ENCODE measurements around the gene SNUPN. TPM values are rescaled to one million over a fixed set of nuclear protein-coding genes. Genes with fewer than 3 reads are reported as not detected.

The SNUPN gene
- total and polyA plus RNA-seq, 10 of the 15 experiments (the other 5 are each of a cell fraction or from before 2014, with no cell fraction given) = 19.0 to 50.3 (median 32.5) TPM

- no peak overlapping the region for H2AFZ ChIP-seq (ENCODE audit: control insufficient read depth, low read depth, low read length)
- RAD21 ChIA-PET (ENCODE audit: unreplicated experiment) = interaction anchor here (1.4 kb wide), 1 partner anchor 168 kb away, joined by 3 read pairs; the partner anchor contains the start of gene SIN3A
- H3K9ac ChIP-seq (ENCODE audit: control insufficient read depth, insufficient read depth, low read length) = no peak overlapping the region
- POLR2A ChIA-PET = no interaction called here
- TF ChIP-seq LARP7 (IDR thresholded peaks at IDR 0.05) (no peak), HDAC6 (IDR thresholded peaks at IDR 0.05; ENCODE audit: unreplicated experiment) (no peak), FOXM1 (IDR thresholded peaks at IDR 0.05; ENCODE audit: low read depth, low read length) (no peak), SREBF1 (IDR thresholded peaks at IDR 0.05; ENCODE audit: low read length) (no peak), WRNIP1 (IDR thresholded peaks at IDR 0.05; ENCODE audit: borderline replicate concordance, low read depth, low read length) (no peak)
- no peaks in the 10 kb centered on the region for H4K20me1 ChIP-seq (ENCODE audit: control insufficient read depth, insufficient read depth)
- H3K4me2 ChIP-seq (ENCODE audit: control insufficient read depth, insufficient read depth) = no peak overlapping the region
- SMC1A ChIA-PET (ENCODE audit: uncharacterized antibody, unreplicated experiment) = interaction anchor here (0.7 to 1.8 kb wide), 4 partner anchors 13 to 230 kb away, joined by 3 to 5 read pairs (median 3); partner anchors contain the start of gene IMP3
- BruUV-seq (replicated peaks) = no TSS peak
- H3K79me2 ChIP-seq (ENCODE audit: control insufficient read depth, insufficient read depth, low read length) = peaks cover 6% of the 10 kb centered on the region
- H3K36me3 ChIP-seq (ENCODE audit: control insufficient read depth in 2 of 2, insufficient read depth in 2 of 2, low read length in 1 of 2) = peaks cover 6 to 16% of the 10 kb centered on the region in 2 experiments; a peak in 3 of 4 replicates
- 66% methylated on average over 4 of the region's 4 CpGs for WGBS (ENCODE audit: insufficient coverage, insufficient replicate concordance, low lambda C conversion rate, missing lambda C conversion rate)
- H3K27me3 ChIP-seq (replicated peaks in 1 of 2; ENCODE audit: control insufficient read depth in 2 of 2, insufficient read depth in 2 of 2, low read length in 1 of 2) = no peaks in the 10 kb centered on the region
- H3K9me3 ChIP-seq (replicated peaks; ENCODE audit: control insufficient read depth, insufficient read depth, low read length) = no peaks in the 10 kb centered on the region
- in situ Hi-C loops (cut with MboI) = loop anchor here (5.0 kb wide), 1 partner anchor 163 kb away; no protein-coding TSS in a partner anchor
- intact Hi-C loops (cut with micrococcal nuclease; ENCODE audit: unreplicated experiment) = no loop called here
- DNase-seq (ENCODE audit: low read depth, low spot score) (no peak), ATAC-seq (no peak), FAIRE-seq (no peak)
- no peak overlapping the region for H3K4me3 ChIP-seq
- H3K4me1 ChIP-seq (ENCODE audit: control insufficient read depth, insufficient read depth, low read length) = no peaks in the 10 kb centered on the region
- CTCF ChIA-PET = interaction anchor here (0.7 to 2.4 kb wide), 4 partner anchors 18 to 253 kb away, joined by 3 to 11 read pairs (median 5); partner anchors contain the start of gene SNX33
- H3K27ac ChIP-seq (ENCODE audit: control insufficient read depth, insufficient read depth) = no peak overlapping the region
Measured at GRCh38 chr15:75620058-75620820, 5.3 kb downstream of the SNUPN start.

DNA sequence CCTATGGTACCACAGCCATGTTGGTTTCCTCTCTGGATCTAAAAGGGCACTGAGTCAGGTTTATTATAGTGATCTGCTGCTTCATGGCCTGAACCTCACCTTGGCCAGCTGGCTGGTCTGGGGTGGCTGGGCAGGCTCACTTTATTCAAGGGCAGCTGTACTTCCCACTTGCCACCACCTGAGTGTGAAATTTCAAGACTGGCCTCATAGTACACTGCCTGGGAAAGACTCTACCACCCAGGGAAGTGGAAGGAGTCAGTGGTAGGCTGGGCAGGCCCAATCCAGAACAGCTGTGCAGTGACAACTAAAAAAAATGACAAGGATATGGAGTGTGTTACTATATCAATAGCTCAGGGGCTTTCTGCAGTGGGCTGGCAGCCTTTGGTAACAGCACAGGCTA, 8.8 kb downstream of the SNUPN start:
- no peaks in the 10 kb centered on the region for H4K20me1 ChIP-seq (ENCODE audit: control insufficient read depth, insufficient read depth)
- intact Hi-C loops (cut with micrococcal nuclease; ENCODE audit: unreplicated experiment) (no loop called here), in situ Hi-C loops (cut with MboI) (no loop called here)
- no peak for TF ChIP-seq BRCA1 (IDR thresholded peaks at IDR 0.05; ENCODE audit: low read depth, low read length)
- no peak for TF ChIP-seq ATF7 (IDR thresholded peaks at IDR 0.05; ENCODE audit: low read depth)
- TF ChIP-seq, protein P1, sequence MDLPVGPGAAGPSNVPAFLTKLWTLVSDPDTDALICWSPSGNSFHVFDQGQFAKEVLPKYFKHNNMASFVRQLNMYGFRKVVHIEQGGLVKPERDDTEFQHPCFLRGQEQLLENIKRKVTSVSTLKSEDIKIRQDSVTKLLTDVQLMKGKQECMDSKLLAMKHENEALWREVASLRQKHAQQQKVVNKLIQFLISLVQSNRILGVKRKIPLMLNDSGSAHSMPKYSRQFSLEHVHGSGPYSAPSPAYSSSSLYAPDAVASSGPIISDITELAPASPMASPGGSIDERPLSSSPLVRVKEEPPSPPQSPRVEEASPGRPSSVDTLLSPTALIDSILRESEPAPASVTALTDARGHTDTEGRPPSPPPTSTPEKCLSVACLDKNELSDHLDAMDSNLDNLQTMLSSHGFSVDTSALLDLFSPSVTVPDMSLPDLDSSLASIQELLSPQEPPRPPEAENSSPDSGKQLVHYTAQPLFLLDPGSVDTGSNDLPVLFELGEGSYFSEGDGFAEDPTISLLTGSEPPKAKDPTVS (IDR thresholded peaks at IDR 0.05; ENCODE audit: low read depth, low read length) = no peak
- no peak overlapping the region for H2AFZ ChIP-seq (ENCODE audit: control insufficient read depth, low read depth, low read length)
- ChIA-PET SMC1A (ENCODE audit: uncharacterized antibody, unreplicated experiment) (no interaction called here), POLR2A (interaction anchor here (0.9 kb wide), 1 partner anchor 17 kb away, joined by 3 read pairs; no protein-coding TSS in a partner anchor), CTCF (no interaction called here), RAD21 (ENCODE audit: unreplicated experiment) (no interaction called here)
- no peaks in the 10 kb centered on the region for H3K4me1 ChIP-seq (ENCODE audit: control insufficient read depth, insufficient read depth, low read length)
- H3K4me3 ChIP-seq = no peak overlapping the region
- H3K27me3 ChIP-seq (replicated peaks in 1 of 2; ENCODE audit: control insufficient read depth in 2 of 2, insufficient read depth in 2 of 2, low read length in 1 of 2) = no peaks in the 10 kb centered on the region
- H3K79me2 ChIP-seq (ENCODE audit: control insufficient read depth, insufficient read depth, low read length) = no peaks in the 10 kb centered on the region
- H3K36me3 ChIP-seq (ENCODE audit: control insufficient read depth in 2 of 2, insufficient read depth in 2 of 2, low read length in 1 of 2) = peaks cover 6 to 26% of the 10 kb centered on the region in 2 experiments; a peak in 3 of 4 replicates
- H3K9ac ChIP-seq (ENCODE audit: control insufficient read depth, insufficient read depth, low read length) = no peak overlapping the region
- H3K27ac ChIP-seq (ENCODE audit: control insufficient read depth, insufficient read depth) = no peak overlapping the region
- BruUV-seq (replicated peaks) = TSS peak; percentile 49
- no peak for ATAC-seq
- no peak overlapping the region for H3K4me2 ChIP-seq (ENCODE audit: control insufficient read depth, insufficient read depth)
- no peak for DNase-seq (ENCODE audit: low read depth, low spot score)
- H3K9me3 ChIP-seq (replicated peaks; ENCODE audit: control insufficient read depth, insufficient read depth, low read length) = no peaks in the 10 kb centered on the region
- no peak for FAIRE-seq
